Right lobe of liver (tissue), 6 donors: ENCODE results near the gene SRCIN1. TPM values are rescaled to one million over a fixed set of nuclear protein-coding genes. Genes with fewer than 3 reads are reported as not detected.
A peak's percentile ranks its signal among the peaks of the same experiment; 100 is the strongest.
"Not testable (repeated sequence)": the region's sequence is repeated elsewhere in the genome, so short reads cannot be mapped to it uniquely, and the experiment has no call there.

Experiments
- ATAC-seq, 4 donors: fragments of 200-7000 bp; cut with Tn5 transposase; one replicate each; pipeline ENCODE4 v1.9.1; 2020; ENCODE audit warnings: mild to moderate bottlenecking in 4 of 4, moderate library complexity in 4 of 4
- DNase-seq, 3 donors: peaks; one replicate each; pipeline ENCODE4 v3.0.0-alpha.2; 2020
- H3K27ac ChIP-seq, 3 donors: fragments of 200-600 bp; one replicate each; pipeline ENCODE4 v1.8.0; 2022
- H3K27me3 ChIP-seq, 2 donors: fragments of 200-600 bp; one replicate each; pipeline ENCODE4 v1.8.0; 2022
- H3K36me3 ChIP-seq, 4 donors: fragments of 200-600 bp; sonication (generic) in 1 of 4; one replicate each; pipeline versions ENCODE4 v1.5.1 to v1.8.0; 2017 to 2022; ENCODE audit warnings: control low read depth in 1 of 4
- H3K4me1 ChIP-seq, 4 donors: fragments of 200-600 bp; sonication (generic) in 1 of 4; one replicate each; pipeline versions ENCODE4 v1.5.1 to v1.8.0; 2017 to 2022; ENCODE audit warnings: control low read depth in 1 of 4
- H3K4me3 ChIP-seq, 3 donors: fragments of 200-600 bp; one replicate each; pipeline ENCODE4 v1.8.0; 2022
- H3K9me3 ChIP-seq, 4 donors: fragments of 200-600 bp; sonication (generic) in 1 of 4; one replicate each; pipeline versions ENCODE4 v1.5.1 to v1.8.0; 2017 to 2022; ENCODE audit warnings: control low read depth in 1 of 4
- CTCF ChIP-seq, 4 donors: fragments of 200-600 bp in 3 of 4; fragments of 450-650 bp in 1 of 4; IDR thresholded peaks; one replicate each; pipeline versions ENCODE4 v1.5.1 to v1.8.0; 2016 to 2022; ENCODE audit warnings: antibody characterized with exemption in 4 of 4, mild to moderate bottlenecking in 2 of 4
- WGBS: methylation state at CpG from one replicate; pipeline ENCODE4 v1.1.6; 2018; ENCODE audit warnings: low coverage, low lambda C conversion rate; ENCODE audit not compliant: insufficient coverage; ENCODE audit errors: missing lambda C conversion rate; 5-methylcytosine and 5-hydroxymethylcytosine counted together
- intact Hi-C, 2 donors: fragments of 100-400 bp; cut with DNase I; formaldehyde crosslinking; loops; one replicate each; pipeline versions ENCODE4 v1.11.2 to v1.14.1; 2022
- total RNA-seq, 6 experiments: library from RNA; depleted of rRNA in 2 of 6; stranded (reverse); fragments of >200 nt in 2 of 6; fragmentation: NEBNext Ultra II Directional in 3 of 6; extraction: Animal tissue kit (Norgen Biotek cat#: 25700) in 3 of 6; gene quantifications; one replicate each; pipeline versions ENCODE4 v1.1.0 to v1.2.4, GENCODE V29; 2016 to 2023
- donor health status: DM: no; HTN: yes; CAD: no.
- donor health status: DM: no; HTN: no; CAD: no.
- donor health status: DM: no; HTN: no; CAD: no.
- donor health status: DM: no; HTN: yes; CAD: no.
- donor health status: DM: no; HTN: yes; CAD: no.

SRCIN1 gene
- total RNA-seq, 6 experiments from 2014 or later: 5.6 to 17.6 (median 11.5) TPM

- peak in 2 of 3 donors; percentile 67 to 69 for DNase-seq
- WGBS: 10% methylated on average over 9 of the region's 21 CpGs
- peak; percentile 87 to 95 (median 92) for ATAC-seq
- H3K27ac ChIP-seq, H3K4me3 ChIP-seq, H3K4me1 ChIP-seq, H3K36me3 ChIP-seq, H3K9me3 ChIP-seq, H3K27me3 ChIP-seq: not testable (repeated sequence)
- peak; percentile 64 to 82 (median 74) for TF ChIP-seq CTCF (IDR thresholded peaks at IDR 0.05)
- intact Hi-C loops: loop anchor here (10.0 kb wide), 1 partner anchor 60 kb away; the partner anchor contains the start of gene ARHGAP23 (in 2 of the 2)
Measured at GRCh38 chr17:38484242-38485145, 121.3 kb downstream of the SRCIN1 start.

- intact Hi-C loops: loop anchor here (10.0 kb wide), 1 partner anchor 58 kb away; the partner anchor contains the start of gene ARHGAP23 (in 2 of the 2)
- not testable (repeated sequence) for H3K4me1 ChIP-seq, ATAC-seq, H3K9me3 ChIP-seq, H3K4me3 ChIP-seq, DNase-seq, H3K36me3 ChIP-seq, H3K27ac ChIP-seq, H3K27me3 ChIP-seq
- WGBS: 83% methylated on average over 3 of the region's 8 CpGs
Measured at GRCh38 chr17:38482700-38483043, 123.1 kb downstream of the SRCIN1 start.

GRCh38 chr17:38482039-38482699 lies 123.6 kb downstream of the SRCIN1 start:
- not testable (repeated sequence) for DNase-seq, H3K27ac ChIP-seq, H3K4me3 ChIP-seq, H3K36me3 ChIP-seq, ATAC-seq, H3K27me3 ChIP-seq, H3K9me3 ChIP-seq, H3K4me1 ChIP-seq
- intact Hi-C loops: loop anchor here (10.0 kb wide), 1 partner anchor 57 kb away; the partner anchor contains the start of gene ARHGAP23 (in 2 of the 2)
- WGBS: 60% methylated on average over 8 of the region's 19 CpGs

Other genes starting within 250 kb of the SRCIN1 start
- gene ARHGAP23, start 177.5 kb downstream of the SRCIN1 start, total RNA-seq: 1 to 10 TPM; 1.4 to 9.5 (median 3.8) TPM
- 1 to 10 TPM; 1.1 to 6.0 (median 3.0) TPM for gene EPOP, start 69.0 kb upstream of the SRCIN1 start, total RNA-seq
- gene MLLT6, start 99.3 kb upstream of the SRCIN1 start, total RNA-seq: 10 to 100 TPM; 10.1 to 30.9 (median 25.6) TPM
- 10 to 100 TPM; 34.2 to 88.1 (median 55.1) TPM for gene CISD3, start 124.4 kb upstream of the SRCIN1 start, total RNA-seq
- gene PCGF2, start 142.4 kb upstream of the SRCIN1 start, total RNA-seq: 1 to 10 TPM; 1.7 to 8.0 (median 3.9) TPM
- gene PSMB3, start 146.8 kb upstream of the SRCIN1 start, total RNA-seq: 100 to 1,000 TPM in 5 of 6 experiments, 10 to 100 TPM in 1; 85.2 to 183 (median 120) TPM
- 10 to 100 TPM; 11.5 to 19.5 (median 15.4) TPM for gene PIP4K2B, start 193.6 kb upstream of the SRCIN1 start, total RNA-seq
- 10 to 100 TPM in 2 of 6 experiments, 1 to 10 TPM in 4; 6.8 to 13.1 (median 9.2) TPM for gene CWC25, start 219.4 kb upstream of the SRCIN1 start, total RNA-seq
- 100 to 1,000 TPM; 389 to 609 (median 436) TPM for gene RPL23, start 247.8 kb upstream of the SRCIN1 start, total RNA-seq